GM21825 (cell line): ENCODE data around the gene SIVA1.

Experiments used
- ATAC-seq: cut with Tn5 transposase; IDR thresholded peaks from one replicate; pipeline ENCODE4 v1.9.1; 2021; ENCODE audit warnings: mild to moderate bottlenecking, moderate library complexity; ENCODE audit not compliant: unreplicated experiment

The SIVA1 gene

DNA sequence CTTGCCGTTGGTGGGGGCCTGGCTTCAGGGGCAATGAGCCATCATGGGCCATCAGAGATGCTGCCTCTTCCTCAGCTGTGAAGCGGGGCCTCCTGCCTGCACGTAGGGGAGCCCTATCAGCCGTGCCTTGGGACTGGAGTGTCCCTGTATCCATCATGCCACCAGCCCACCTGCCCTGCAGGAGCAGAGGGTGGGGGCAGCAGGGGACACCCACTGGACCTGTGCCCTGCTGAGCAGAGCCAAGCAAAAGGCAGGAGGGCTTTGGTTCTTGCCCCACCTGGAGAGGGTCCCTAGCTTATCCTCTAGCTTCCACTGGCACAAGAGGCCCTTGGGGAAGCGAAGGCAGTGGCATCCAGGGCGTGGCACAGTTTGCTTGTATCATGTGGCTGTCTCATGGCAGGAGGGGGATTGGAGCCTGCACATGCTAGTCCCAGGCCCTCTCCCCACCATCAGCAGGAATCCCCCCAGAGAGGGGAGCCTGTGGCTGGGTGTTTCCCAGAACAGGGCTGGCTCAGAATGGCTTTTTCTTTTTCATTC is 18.8 kb upstream of the SIVA1 start:
- no peak for ATAC-seq

DNA sequence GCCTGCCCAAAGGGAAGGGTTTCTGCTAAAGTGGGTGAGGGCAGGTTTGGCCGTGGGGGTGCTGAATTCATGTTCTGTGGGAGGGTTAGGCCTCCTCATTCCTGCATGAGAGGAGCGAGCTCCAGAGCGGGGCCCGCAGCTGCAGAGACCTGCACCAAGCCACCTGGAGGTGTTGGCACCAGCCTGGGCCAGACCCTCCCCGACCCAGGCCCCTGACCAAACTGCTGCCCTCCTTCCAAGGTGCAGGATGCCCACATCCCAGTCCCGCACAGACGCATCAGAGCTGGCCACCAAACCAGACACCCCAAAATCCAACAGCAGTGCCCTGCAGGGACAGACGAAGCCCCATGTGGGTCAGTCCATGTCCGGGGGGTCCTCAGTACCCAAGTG is 18.4 kb upstream of the SIVA1 start:
- ATAC-seq = no peak

DNA sequence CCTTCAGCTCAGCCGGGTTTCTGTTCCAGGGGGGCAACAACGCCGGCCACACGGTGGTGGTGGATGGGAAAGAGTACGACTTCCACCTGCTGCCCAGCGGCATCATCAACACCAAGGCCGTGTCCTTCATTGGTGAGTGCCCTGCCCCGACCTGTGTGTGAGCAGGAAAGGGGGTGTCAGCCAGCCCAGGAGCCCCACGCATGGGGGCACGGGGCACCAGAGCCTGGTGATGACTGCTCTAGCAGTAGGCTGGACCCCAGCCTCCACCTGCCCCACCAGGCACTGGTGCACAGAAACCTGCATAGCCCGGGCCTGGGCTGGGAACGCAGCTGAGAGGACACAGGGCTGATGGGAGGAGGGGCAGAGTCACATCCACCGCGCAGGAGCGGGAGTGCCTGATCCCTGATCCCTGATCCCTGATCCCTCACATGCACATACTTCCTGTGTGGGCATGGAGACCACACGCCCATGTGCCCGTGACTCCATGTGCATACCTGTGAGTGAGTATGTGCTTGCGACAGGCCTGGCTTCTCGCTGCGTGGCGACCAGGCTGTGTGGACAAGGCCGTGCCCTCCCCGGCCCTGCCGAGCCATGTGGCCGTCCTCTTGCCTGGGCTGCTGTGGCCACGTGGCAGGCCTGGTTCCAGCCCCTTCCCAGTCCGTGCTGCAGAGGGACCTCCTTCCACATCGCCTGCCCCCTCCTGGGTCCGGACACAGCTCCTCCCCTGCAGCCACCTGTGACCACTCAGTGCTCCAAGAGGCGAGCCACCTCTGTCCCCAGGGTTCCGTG is 17.8 kb upstream of the SIVA1 start:
- ATAC-seq = no peak

DNA sequence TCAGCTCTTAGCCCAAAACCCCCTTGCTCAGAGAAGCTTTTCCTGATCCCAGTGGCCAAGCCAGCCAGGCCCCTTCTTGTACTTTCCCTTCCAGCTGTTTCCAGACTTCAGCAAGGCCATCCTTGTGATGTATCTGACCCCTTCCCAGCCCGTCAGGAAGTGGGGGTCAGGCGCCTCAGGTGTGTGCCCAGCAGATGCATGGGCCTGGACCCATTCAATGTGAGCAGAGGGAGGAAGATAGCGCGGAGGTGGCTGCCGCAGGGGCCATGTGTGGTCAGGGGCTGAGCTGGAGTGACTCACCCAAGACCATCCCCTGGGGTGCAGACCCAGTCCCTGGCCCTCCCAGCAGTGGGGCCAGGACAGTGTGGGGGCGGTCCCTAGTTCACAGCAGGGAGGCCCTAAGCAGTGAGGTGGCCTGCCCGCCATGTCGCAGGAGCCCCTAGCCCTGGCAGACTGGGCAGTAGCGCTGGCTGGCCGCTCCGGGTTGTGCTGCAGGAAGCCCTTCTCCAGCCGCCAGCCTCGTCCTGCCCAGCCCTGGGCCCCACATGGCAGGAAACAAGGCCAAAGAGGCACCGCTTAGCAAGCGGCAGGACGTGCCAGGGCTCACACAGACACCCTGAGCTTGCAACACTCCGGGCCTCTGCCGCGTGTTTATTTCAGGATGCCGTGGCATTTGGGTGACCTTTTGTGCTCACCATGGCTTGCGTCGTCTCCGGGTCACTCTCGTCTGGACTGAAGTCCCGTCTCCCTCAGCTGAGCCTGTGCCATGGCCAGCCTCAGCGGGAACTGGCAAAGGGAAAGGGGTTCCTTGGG is 16.9 kb upstream of the SIVA1 start:
- no peak for ATAC-seq

DNA sequence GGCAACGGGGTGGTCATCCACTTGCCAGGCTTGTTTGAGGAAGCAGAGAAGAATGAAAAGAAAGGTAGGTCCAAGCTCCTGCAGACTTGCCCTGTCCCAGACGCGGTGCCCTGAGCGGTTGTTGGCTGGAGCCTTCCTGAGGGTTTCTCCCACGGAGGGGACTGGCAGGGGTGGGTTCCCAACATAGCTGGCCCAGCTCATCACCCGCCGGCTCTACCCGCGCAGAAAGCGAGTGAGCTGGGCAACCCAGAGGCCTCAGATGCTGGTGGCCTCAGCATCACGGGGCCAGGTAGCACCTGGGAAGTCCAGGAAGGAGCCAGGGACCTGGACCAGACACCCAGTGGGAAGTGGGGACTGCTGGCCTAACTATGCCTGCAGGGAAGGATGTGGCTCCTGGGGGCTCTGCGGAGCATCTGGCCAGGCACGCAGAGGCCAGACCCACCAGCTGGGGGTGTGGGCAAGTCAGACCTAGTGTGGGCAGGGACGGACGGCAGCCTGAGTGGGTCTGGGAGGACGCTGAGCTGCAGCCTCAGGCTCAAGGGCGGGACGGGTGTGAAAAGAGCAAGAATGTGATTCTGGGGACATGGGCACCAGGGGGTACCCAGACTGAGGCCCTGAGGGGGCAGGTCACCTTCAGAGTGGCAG is 14.4 kb upstream of the SIVA1 start:
- ATAC-seq = no peak

DNA sequence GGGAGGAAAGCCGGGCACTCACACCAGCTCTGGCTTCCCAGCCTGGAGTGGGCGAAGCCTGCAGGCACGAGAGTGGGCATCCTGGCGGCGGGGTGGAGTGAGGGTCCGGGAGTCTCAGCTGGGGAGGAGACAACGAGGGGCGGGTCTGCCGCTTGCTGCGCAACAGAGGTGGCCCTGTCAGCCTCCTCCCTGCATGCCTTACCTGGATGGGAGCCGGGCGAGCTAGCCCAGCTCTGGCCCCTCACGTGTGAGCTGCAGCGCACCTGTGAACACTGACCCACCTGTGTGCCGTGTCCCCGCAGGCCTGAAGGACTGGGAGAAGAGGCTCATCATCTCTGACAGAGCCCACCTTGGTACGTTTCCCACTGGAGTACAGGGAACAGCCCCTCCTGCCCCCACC is 13.9 kb upstream of the SIVA1 start:
- ATAC-seq = no peak

DNA sequence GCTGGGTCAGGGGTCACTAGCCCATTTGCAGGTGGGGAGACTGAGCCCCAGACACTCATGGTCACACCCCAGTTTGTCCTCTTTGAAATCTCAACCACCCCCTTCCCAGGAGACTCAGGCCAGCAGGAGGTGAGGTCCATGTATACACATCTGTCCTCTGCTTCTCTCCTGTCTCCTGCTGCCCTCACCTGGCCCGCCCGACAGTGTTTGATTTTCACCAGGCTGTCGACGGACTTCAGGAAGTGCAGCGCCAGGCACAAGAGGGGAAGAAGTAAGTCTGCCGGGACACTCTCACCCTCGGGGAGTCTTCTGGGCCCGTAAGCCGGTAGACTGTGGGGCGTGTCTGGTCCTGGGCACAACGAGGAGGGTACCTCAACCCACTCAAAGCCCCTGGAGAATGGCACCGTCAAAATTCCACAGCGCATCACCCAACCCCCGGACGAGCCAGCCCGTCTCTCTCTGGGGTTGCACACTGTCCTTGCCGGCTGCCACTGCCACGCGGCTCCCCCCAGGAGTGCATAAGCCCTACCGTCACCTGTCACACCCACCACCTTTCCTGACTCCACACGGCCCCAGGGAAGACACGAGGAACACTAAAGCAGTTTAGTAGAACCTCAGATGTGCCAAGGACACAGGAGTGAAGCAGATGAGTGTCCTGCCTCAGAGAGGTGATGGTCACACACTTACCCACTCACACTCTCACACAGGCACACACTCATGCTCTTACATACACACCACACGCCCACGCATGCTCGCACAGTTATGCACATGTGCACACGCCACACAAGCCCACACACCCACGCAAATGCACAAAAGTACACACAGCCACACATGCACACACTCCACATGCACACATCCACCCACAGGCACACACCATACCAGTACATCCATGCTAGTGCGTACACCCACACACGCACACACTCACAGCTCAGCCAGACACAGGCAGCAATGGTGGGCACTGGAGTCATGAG is 13.1 kb upstream of the SIVA1 start:
- ATAC-seq = no peak

DNA sequence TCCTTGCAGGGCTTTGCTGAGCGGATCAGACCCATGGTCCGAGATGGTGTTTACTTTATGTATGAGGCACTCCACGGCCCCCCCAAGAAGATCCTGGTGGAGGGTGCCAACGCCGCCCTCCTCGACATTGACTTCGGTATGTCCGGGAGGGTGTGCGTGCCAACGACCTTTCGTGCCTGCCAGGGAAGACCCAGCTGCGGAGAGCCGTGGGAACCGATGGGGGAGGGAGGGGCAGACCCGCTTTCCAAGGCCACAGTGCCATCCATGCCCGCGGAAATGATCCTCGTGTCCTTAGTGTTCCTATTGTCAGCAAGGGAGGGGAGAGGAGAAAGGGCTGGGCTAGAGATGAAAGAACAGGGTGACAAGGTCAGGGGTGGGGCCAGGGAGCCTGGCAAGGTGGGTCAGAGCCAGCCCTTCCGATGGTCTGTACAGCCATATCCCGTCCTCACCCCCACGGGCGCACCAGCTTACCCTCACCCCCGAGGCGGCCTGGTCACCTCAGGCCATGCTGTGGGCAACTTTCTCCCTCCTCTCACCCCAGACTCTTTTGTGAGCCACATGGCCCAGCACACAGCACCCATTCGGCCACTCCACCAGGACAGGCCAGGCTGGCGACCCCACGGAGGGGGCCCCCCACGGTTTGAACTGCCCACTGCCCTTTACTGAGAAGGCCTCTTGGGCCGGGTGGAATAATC is 11.7 kb upstream of the SIVA1 start:
- no peak for ATAC-seq

DNA sequence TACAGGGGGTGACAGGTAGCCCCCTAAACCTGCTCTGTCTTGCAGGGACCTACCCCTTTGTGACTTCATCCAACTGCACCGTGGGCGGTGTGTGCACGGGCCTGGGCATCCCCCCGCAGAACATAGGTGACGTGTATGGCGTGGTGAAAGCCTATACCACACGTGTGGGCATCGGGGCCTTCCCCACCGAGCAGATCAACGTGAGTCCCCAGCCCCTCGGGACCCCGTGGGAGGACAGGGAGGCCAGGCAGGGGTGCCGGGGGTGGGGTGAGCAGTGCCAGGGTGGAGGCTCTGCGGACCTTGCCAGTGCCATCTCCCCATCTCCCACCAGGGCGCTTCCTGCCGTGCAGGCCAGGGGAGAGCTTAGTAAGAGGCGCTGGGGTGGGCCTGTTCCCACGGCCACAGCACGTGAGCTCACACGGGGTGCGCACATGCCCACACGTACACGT is 11.1 kb upstream of the SIVA1 start:
- ATAC-seq = no peak

DNA sequence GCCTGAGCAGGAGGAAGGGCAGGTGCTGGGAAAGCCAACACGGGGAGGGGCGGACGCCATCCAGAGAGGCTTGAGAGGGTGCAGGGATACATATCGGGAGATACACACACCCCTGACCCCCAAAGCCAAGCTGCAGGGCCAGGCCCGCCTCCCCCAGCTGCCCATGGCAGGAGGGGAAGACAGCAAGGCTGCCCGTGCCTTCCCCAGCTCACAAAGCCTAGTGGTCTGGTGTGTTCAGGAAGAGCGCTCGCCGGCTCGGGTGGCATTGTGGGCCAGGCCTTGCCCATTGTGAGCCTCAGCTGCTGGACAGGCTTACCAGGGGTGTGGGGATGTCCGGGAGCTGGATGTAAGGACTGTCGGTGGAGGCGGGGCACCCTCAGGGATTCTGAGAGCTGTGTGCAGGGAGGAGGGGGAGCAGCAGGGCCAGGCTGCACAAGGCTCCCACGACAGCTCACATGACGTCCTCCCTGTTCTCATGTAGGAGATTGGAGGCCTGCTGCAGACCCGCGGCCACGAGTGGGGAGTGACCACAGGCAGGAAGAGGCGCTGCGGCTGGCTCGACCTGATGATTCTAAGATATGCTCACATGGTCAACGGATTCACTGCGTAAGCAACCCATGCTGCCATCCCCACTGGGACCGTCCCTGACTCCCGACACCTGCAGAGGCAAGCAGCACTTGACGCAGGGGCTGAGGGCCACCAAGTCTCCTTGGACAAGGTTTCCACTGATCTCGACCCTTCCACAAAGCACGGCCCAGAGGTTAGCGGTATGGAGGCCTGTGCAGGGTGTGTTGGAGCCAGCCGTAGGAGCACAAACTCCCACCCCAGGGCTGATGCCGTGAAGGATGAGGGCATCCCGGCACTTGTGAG is 10.1 kb upstream of the SIVA1 start:
- no peak for ATAC-seq

DNA sequence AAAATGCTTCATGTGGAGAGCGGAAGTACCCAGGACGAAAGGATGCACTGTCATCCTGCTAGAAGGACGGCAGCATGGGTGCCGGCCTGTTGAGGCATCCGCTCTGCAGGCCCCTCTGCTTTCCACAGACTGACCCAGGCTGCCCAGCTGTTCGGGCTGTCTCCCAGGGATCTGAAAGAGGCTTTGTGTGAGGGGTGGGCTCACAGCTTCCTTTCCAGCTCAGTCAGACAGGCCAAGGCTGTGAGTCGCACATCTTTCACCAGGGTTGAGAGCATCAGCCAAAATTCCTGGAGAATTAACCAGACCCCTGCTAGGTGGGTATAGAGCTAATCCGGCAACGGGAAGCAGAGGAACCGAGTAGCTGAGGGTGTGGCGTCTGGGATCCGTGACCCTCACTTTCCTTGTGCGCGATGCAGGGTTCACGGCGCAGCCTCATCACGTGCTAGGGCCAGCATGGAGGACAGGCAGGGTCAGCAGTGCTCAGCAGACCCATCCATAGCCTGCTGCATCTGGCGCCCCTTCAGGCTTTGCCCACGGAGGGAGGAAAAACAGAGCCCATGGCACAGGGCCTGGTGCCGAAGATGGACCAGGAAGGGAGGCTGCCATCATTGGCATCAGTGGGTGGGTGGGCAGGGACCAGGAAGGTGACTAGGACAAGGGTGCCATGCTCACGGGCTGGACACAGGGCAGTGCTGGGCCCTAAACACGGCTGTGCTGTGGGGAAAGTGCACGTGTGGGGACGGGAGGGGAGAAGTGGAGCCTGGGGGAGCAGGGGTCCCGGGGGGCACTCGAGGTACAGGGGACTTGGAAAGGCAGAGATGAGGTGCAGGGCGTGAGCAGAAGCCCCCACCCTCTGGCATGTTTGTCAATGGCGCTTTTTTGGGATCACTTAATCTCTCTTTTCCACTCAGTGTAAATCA is 9.2 kb upstream of the SIVA1 start:
- no peak for ATAC-seq

DNA sequence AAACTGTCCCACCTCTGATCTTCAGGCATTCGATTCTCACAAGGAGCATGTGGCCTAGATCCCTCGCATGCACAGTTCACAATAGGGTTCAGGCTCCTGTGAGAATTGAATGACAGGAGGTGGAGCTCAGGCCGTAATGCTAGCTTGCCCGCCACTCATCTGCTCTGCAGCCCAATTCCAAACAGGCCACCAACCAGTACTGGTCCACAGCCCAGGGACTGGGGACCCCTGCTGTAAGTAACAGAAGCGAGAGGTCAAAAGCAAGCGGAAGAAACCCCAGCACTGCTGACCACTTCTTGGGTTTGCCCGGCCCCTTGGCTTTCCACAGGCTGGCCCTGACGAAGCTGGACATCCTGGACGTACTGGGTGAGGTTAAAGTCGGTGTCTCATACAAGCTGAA is 8.5 kb upstream of the SIVA1 start:
- ATAC-seq = no peak

DNA sequence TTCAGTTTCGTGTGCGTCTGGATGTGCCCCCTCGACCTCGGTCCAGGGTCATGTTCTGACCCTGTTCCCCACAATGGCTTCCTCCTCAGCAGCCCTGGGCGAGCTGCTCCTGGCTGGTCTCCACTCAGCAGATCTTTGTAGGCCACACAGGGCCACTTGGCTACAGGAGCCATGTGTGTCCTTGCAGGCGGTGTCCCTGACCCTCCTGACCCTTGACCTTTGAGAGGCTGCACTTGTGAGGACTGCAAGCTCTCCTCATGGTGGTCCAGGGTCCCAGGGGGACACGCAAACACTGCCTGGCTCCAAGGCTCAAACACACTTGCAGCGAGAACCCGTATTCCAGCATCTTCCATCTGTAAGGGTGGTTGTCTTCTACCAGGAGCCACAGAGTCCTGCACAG is 7.5 kb upstream of the SIVA1 start:
- no peak for ATAC-seq

DNA sequence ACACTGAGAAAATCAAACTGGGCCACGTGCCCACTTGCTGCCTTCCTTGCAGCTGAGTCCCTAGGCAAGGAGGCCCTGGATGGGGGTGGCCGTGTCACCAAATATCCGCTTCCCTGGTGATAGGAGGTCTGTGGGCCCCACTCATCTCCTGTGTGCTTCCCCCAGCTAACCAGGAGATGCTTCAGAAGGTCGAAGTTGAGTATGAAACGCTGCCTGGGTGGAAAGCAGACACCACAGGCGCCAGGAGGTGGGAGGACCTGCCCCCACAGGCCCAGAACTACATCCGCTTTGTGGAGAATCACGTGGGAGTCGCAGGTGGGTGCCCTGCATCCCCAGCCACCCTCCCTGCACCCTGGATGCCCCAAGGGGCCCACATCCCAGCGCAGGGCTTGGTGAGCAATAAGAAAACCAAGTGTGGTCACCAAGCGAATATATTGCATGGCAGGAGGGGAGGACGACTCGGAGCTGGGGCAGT is 6.8 kb upstream of the SIVA1 start:
- no peak for ATAC-seq

DNA sequence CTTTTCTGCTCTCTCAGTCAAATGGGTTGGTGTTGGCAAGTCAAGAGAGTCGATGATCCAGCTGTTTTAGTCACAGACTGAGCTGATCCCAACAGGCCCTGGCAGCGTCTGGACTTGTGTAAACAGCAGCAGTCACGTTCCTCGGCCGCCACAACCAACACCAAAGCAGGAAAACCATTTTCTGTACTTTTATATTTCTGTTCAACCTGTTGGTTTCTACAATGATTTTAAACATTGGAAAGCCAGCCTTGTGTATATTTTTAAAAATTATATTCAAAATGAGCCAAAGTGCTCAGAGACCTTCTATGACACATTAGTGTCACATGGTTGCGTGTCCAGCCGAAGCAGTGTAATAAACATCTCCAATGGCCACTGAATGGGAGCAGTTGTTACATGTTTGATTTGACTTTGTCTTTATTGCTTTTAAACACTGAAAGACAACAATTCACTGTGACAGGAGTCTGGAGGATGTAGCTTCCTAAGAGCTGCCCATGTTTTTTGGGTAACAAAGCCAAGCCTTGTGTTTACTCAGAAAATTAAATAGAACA is 5.9 kb upstream of the SIVA1 start:
- ATAC-seq = no peak

DNA sequence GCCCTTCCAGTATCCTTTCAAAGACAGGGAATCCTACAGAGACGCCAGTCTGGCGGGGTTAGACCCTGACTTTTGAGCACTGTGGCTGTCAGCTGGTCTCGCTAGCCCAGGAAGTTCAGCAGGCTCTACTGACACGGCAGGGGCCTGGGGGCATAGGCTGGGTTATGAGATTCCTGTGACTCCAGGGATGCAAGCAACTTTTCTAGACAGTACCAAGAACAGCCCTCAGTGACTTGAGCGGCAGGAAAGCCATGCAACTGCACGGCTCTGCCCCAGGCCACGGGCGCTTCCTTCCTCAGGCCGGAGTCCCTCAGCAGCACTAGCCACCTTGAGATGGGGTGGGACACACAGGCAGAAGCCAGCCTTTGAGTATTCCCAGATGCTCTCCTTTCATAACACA is 5.1 kb upstream of the SIVA1 start:
- ATAC-seq = no peak

DNA sequence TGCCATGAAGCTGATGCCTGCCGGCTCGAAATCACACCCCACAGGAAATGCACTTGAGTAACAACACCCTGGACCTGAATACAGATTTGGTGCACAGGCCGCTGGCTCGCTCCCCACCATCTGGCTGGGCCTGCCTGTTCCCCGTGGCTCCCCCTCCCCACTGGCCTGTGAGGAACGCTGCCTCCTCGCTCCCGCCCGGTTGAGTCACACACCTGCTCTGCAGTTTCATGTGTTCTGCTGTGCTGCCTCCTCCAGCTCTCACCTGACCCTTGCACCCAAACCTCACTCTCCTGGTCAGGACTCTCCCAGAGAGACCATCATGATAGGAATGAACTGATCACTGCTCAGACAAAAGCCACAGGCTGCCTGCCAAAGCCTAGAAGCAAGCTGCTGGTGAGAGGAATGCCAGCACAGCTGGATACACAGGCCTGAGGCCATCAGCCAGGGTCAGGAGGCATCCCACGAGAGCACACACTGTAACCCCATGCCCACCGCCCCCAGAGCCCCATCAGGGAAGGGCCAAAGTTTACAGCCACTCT is 3.8 kb upstream of the SIVA1 start:
- ATAC-seq = no peak
